HepG2 (cell line): Measurements from ENCODE around the gene PEAK3.

Experiments
- EP300 ChIP-seq, 3 experiments: sonication (generic) in 1 of 3; formaldehyde crosslinking in 1 of 3; IDR thresholded peaks; 2 replicates each; pipeline versions ENCODE4 v1.5.1 to v1.6.1; 2011 to 2020; ENCODE audit warnings: low read depth in 2 of 3, low read length in 2 of 3, borderline replicate concordance in 1 of 3, improper control_type of control experiment in 1 of 3, mild to moderate bottlenecking in 1 of 3, missing genetic modification reagents in 1 of 3, moderate library complexity in 1 of 3
- NFE2L2 ChIP-seq: fragments of 150-350 bp; IDR thresholded peaks from 2 replicates; pipeline ENCODE4 v1.6.1; 2014; ENCODE audit warnings: low read length

GRCh38 chr19:2268480-2268830 lies 13.5 kb downstream of the PEAK3 start:
- TF ChIP-seq NFE2L2, result no peak
- no peak for TF ChIP-seq EP300 (IDR thresholded peaks at IDR 0.05; ENCODE audit: low read depth in 2 of 2, low read length in 2 of 2)
- TF ChIP-seq EP300 (CRISPR knock-in tag; IDR thresholded peaks at IDR 0.05; ENCODE audit: borderline replicate concordance), result no peak
